ENCODE measurements around the gene RNF227. TPM values are rescaled to one million over a fixed set of nuclear protein-coding genes. Genes with fewer than 3 reads are reported as not detected.

RNF227 gene
- total and polyA plus RNA-seq, 2 of the 8 experiments (the other 6 are each of a cell fraction or from before 2014, with no cell fraction given) = 0.63 to 1.7 TPM

DNA sequence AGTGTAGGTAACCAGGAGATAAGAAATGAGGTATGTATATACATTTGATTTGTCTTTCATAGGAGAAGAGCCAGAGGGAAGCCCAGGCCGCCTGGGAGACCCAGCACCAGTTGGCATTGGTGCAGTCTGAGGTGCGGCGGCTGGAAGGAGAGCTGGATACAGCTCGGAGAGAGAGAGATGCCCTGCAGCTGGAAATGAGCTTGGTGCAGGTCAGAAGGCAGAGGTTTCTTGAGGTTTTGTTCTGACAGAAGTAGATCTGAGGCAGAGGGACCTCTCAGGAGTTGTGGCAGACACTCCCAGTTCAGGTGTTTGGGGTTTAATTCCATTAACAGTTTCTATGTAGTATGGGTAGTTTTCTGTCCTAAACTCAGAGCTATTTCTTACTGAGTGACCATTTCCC lies 23.9 kb upstream of the RNF227 start (continued):
- TF ChIP-seq, protein P1, sequence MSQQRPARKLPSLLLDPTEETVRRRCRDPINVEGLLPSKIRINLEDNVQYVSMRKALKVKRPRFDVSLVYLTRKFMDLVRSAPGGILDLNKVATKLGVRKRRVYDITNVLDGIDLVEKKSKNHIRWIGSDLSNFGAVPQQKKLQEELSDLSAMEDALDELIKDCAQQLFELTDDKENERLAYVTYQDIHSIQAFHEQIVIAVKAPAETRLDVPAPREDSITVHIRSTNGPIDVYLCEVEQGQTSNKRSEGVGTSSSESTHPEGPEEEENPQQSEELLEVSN (IDR thresholded peaks at IDR 0.05) = no peak
- TF ChIP-seq GABPA (IDR thresholded peaks at IDR 0.05; ENCODE audit: borderline replicate concordance, insufficient read depth, low read length) = no peak
- no peak for TF ChIP-seq CHD2 (IDR thresholded peaks at IDR 0.05; ENCODE audit: low read length)

Data from H1 (cell line).